GM23338 (cell line): Measurements from ENCODE around the gene TRAF4. TPM values are rescaled to one million over a fixed set of nuclear protein-coding genes. Genes with fewer than 3 reads are reported as not detected.

Experiments
- ATAC-seq: fragments of 200-7000 bp; cut with Tn5 transposase; 3 replicates; pipeline ENCODE4 v1.9.1; 2020
- DNase-seq: peaks from one replicate; pipeline ENCODE4 v3.0.0-alpha.2; 2015; ENCODE audit warnings: low spot score
- H2AFZ ChIP-seq: fragments of 200-600 bp; sonication (generic); 2 replicates; pipeline ENCODE4 v1.8.0; 2016; ENCODE audit warnings: antibody characterized with exemption, mild to moderate bottlenecking, moderate library complexity
- H3F3A ChIP-seq: fragments of 200-600 bp; sonication (generic); replicated peaks from 2 replicates; pipeline ENCODE4 v1.8.0; 2017; ENCODE audit warnings: antibody characterized with exemption, mixed run types, low read depth
- H3K27ac ChIP-seq: fragments of 200-600 bp; sonication (generic); 2 replicates; pipeline ENCODE4 v1.6.1; 2016; ENCODE audit warnings: low read depth
- H3K27me3 ChIP-seq: fragments of 200-600 bp; sonication (generic); 2 replicates; pipeline ENCODE4 v1.8.0; 2016; ENCODE audit warnings: mild to moderate bottlenecking, mixed run types, moderate library complexity; ENCODE audit not compliant: insufficient read depth
- H3K36me3 ChIP-seq: fragments of 200-600 bp; sonication (generic); 2 replicates; pipeline ENCODE4 v1.8.0; 2016; ENCODE audit warnings: mild to moderate bottlenecking; ENCODE audit not compliant: insufficient read depth
- H3K4me1 ChIP-seq: fragments of 200-600 bp; sonication (generic); 2 replicates; pipeline ENCODE4 v1.8.0; 2016; ENCODE audit warnings: mild to moderate bottlenecking, moderate library complexity; ENCODE audit not compliant: insufficient read depth
- H3K4me2 ChIP-seq: fragments of 200-600 bp; sonication (generic); 2 replicates; pipeline ENCODE4 v1.7.1; 2017; ENCODE audit warnings: mixed run types
- H3K4me3 ChIP-seq: fragments of 200-600 bp; sonication (generic); 2 replicates; pipeline ENCODE4 v1.6.1; 2016; ENCODE audit warnings: mixed run types
- H3K79me2 ChIP-seq: fragments of 200-600 bp; sonication (generic); replicated peaks from 2 replicates; pipeline ENCODE4 v1.8.0; 2017; ENCODE audit warnings: mild to moderate bottlenecking; ENCODE audit not compliant: insufficient read depth
- H3K9me2 ChIP-seq: fragments of 200-600 bp; sonication (generic); 2 replicates; pipeline ENCODE4 v1.8.0; 2017; ENCODE audit not compliant: insufficient read depth
- H4K20me1 ChIP-seq: fragments of 200-600 bp; sonication (generic); replicated peaks from 2 replicates; pipeline ENCODE4 v1.8.0; 2017; ENCODE audit warnings: mild to moderate bottlenecking; ENCODE audit not compliant: insufficient read depth
- H3K27ac Mint-ChIP-seq: 2 replicates; pipeline ENCODE4 v1.8.0; 2020; ENCODE audit warnings: inconsistent platforms, mild to moderate bottlenecking, moderate library complexity, mixed read lengths
- H3K27me3 Mint-ChIP-seq: 3 replicates; pipeline ENCODE4 v1.8.0; 2022; ENCODE audit warnings: low read depth, mild to moderate bottlenecking, moderate library complexity, mixed read lengths, inconsistent platforms; ENCODE audit not compliant: insufficient read depth, poor library complexity
- H3K36me3 Mint-ChIP-seq: 3 replicates; pipeline ENCODE4 v1.8.0; 2021; ENCODE audit warnings: low read depth, mild to moderate bottlenecking, inconsistent platforms, moderate library complexity, mixed read lengths
- H3K4me1 Mint-ChIP-seq: 3 replicates; pipeline ENCODE4 v1.8.0; 2020; ENCODE audit warnings: mild to moderate bottlenecking, inconsistent platforms, mixed read lengths
- H3K4me3 Mint-ChIP-seq: 3 replicates; pipeline ENCODE4 v1.8.0; 2021; ENCODE audit warnings: moderate library complexity, mild to moderate bottlenecking, inconsistent platforms, mixed read lengths
- H3K9me3 Mint-ChIP-seq: 3 replicates; pipeline ENCODE4 v1.8.0; 2020; ENCODE audit warnings: moderate library complexity, mild to moderate bottlenecking, inconsistent platforms, mixed read lengths
- CREB1 ChIP-seq: fragments of 250-450 bp; sonication (Bioruptor Pico); IDR thresholded peaks from 2 replicates; pipeline ENCODE4 v1.5.0; 2020; ENCODE audit warnings: low read depth, mild to moderate bottlenecking, moderate library complexity
- EZH2 ChIP-seq: fragments of 200-600 bp; sonication (generic); IDR thresholded peaks from one replicate; pipeline ENCODE4 v1.8.0; 2017; ENCODE audit warnings: antibody characterized with exemption, mild to moderate bottlenecking, low read depth; ENCODE audit not compliant: unreplicated experiment
- EZH2phosphoT487 ChIP-seq: fragments of 200-600 bp; sonication (generic); IDR thresholded peaks from one replicate; pipeline ENCODE4 v1.8.1; 2018; ENCODE audit warnings: antibody characterized with exemption; ENCODE audit not compliant: unreplicated experiment
- NANOG ChIP-seq: IDR thresholded peaks from 2 replicates; pipeline ENCODE4 v1.6.1; 2016; ENCODE audit warnings: antibody characterized with exemption, borderline replicate concordance
- POLR2AphosphoS5 ChIP-seq: IDR thresholded peaks from 2 replicates; pipeline ENCODE4 v1.6.1; 2016; ENCODE audit warnings: antibody characterized with exemption, low read depth
- STAT1 ChIP-seq: IDR thresholded peaks from one replicate; pipeline ENCODE4 v1.6.1; 2016; ENCODE audit warnings: antibody characterized with exemption; ENCODE audit not compliant: unreplicated experiment
- ZNF114 ChIP-seq: fragments of 250-450 bp; sonication (Bioruptor Pico); IDR thresholded peaks from 2 replicates; pipeline ENCODE4 v1.5.0; 2020; ENCODE audit warnings: mild to moderate bottlenecking, moderate library complexity
- ZNF331 ChIP-seq: fragments of 250-450 bp; sonication (Bioruptor Pico); IDR thresholded peaks from 2 replicates; pipeline ENCODE4 v1.5.0; 2020; ENCODE audit warnings: low read depth, mild to moderate bottlenecking, moderate library complexity
- polyA plus RNA-seq: library from polyadenylated mRNA; unstranded; fragments of >200 nt; fragmentation: Nextera tagmentation; extraction: Ambion mirVana; gene quantifications from 2 replicates; pipeline ENCODE4 v1.2.1, GENCODE V29; 2016
- total RNA-seq: library from RNA; depleted of rRNA; stranded (reverse); fragments of >200 nt; shearing (Covaris generic); gene quantifications from 2 replicates; pipeline ENCODE4 v1.2.3, GENCODE V29; 2014
- TF ChIP-seq, protein P1 (sequence below): IDR thresholded peaks from 2 replicates; pipeline ENCODE4 v1.6.1; 2016; ENCODE audit warnings: antibody characterized with exemption
- TF ChIP-seq, protein P2 (sequence below), 2 experiments: fragments of 200-600 bp in 1 of 2; sonication (generic) in 1 of 2; conservative IDR thresholded peaks; 2 replicates each; pipeline versions ENCODE4 v1.5.1 to v1.6.1; 2016 to 2017; ENCODE audit warnings: antibody characterized with exemption in 2 of 2, low read depth in 2 of 2, mild to moderate bottlenecking in 2 of 2, moderate library complexity in 1 of 2
- TF ChIP-seq, protein P3 (sequence below): fragments of 250-450 bp; sonication (Bioruptor Pico); IDR thresholded peaks from 2 replicates; pipeline ENCODE4 v1.5.0; 2020; ENCODE audit warnings: mild to moderate bottlenecking, moderate library complexity

TRAF4 gene
- total and polyA plus RNA-seq, 2 experiments from 2014 or later: 63.5 to 152 TPM

DNA sequence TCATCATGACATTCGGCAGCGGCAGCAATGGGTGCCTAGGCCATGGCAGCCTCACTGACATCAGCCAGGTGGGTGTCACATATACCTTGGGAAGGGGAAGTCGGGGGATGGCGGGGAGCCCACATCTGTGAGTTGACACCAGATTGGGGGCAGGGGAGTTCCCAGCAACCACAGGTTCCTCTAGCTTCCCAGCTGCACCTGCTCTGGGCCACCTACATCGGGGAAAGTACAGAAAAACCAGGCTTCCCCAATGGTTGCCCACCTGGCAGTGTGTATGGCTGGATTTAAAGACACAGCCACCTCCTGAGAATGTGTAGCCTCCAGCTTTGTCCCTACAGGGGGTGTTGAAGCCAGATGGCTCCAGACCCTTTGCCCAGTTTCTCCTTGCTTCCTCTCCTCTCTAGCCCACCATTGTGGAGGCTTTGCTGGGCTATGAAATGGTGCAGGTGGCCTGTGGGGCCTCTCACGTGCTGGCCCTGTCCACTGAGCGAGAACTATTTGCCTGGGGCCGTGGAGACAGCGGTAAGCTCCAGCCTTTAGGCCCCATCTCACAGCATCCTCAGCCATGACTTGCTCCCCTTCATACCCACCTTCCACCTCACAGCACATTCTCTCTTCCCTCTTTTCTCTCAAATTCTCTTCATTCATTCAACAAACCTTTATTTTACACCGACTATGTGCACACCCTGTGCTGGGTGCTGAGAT, 5.0 kb upstream of the TRAF4 start (continued):
- TF ChIP-seq, protein P1, sequence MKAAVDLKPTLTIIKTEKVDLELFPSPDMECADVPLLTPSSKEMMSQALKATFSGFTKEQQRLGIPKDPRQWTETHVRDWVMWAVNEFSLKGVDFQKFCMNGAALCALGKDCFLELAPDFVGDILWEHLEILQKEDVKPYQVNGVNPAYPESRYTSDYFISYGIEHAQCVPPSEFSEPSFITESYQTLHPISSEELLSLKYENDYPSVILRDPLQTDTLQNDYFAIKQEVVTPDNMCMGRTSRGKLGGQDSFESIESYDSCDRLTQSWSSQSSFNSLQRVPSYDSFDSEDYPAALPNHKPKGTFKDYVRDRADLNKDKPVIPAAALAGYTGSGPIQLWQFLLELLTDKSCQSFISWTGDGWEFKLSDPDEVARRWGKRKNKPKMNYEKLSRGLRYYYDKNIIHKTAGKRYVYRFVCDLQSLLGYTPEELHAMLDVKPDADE: no peak
- TF ChIP-seq ZNF114 (no peak), POLR2AphosphoS5 (no peak), EZH2 (no peak), NANOG (no peak), ZNF331 (CRISPR knock-in tag) (no peak), EZH2phosphoT487 (no peak), CREB1 (CRISPR knock-in tag) (no peak)
- TF ChIP-seq, protein P2, sequence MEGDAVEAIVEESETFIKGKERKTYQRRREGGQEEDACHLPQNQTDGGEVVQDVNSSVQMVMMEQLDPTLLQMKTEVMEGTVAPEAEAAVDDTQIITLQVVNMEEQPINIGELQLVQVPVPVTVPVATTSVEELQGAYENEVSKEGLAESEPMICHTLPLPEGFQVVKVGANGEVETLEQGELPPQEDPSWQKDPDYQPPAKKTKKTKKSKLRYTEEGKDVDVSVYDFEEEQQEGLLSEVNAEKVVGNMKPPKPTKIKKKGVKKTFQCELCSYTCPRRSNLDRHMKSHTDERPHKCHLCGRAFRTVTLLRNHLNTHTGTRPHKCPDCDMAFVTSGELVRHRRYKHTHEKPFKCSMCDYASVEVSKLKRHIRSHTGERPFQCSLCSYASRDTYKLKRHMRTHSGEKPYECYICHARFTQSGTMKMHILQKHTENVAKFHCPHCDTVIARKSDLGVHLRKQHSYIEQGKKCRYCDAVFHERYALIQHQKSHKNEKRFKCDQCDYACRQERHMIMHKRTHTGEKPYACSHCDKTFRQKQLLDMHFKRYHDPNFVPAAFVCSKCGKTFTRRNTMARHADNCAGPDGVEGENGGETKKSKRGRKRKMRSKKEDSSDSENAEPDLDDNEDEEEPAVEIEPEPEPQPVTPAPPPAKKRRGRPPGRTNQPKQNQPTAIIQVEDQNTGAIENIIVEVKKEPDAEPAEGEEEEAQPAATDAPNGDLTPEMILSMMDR (conservative IDR thresholded peaks at IDR 0.05; ENCODE audit: low read depth in 2 of 2): no peak

DNA sequence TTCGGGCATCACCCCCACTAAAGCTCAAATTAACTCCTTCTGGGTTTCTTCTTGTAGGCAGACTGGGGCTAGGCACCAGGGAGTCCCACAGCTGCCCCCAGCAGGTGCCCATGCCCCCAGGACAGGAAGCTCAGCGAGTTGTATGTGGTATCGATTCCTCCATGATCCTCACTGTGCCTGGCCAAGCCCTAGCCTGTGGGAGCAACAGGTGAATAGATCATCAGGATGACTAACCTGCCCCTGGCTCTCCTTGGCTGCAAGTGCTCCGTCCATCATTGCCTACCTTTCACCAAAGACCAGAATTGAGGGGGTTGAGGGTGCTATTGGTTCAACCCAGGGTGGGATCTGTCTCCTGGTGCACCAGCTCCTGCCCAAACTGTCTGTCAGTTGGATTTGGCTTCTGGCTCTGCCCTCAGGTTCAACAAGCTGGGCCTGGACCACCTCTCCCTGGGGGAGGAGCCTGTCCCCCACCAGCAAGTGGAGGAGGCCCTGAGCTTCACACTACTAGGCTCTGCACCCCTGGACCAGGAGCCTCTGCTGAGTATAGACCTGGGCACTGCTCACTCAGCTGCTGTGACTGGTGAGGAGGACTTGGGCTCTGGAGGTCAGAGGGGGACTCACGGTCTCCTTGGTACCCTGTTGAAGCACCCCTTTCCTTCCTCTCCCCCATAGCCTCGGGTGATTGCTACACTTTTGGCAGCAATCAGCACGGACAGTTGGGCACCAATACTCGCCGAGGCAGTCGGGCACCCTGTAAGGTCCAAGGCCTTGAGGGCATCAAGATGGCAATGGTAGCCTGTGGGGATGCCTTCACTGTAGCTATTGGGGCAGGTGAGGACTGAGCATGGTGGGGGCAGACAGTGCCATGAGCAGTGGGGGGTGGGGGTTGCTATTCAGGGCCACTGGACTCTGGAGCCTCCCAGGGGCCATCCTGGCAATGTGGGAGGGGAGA, 3.1 kb upstream of the TRAF4 start:
- Mint-ChIP-seq H3K27ac (no peak overlapping the region), H3K9me3 (no peaks in the 10 kb centered on the region), H3K4me3 (no peak overlapping the region), H3K27me3 (peaks cover 23% of the 10 kb centered on the region), H3K4me1 (peaks cover 6% of the 10 kb centered on the region; the same call in 2 of the 3 replicates), H3K36me3 (peaks cover 36% of the 10 kb centered on the region)
- H3K4me2 ChIP-seq: no peak overlapping the region
- H4K20me1 ChIP-seq: no peaks in the 10 kb centered on the region
- H3K27ac ChIP-seq: no peak overlapping the region
- no peaks in the 10 kb centered on the region; the same call in 1 of the 2 replicates for H3K36me3 ChIP-seq
- H3F3A ChIP-seq: 0 out of 2 replicates have a peak, but pooled peaks cover 7% of the 10 kb centered on the region
- DNase-seq (no peak), ATAC-seq (no peak)
- H3K27me3 ChIP-seq: no peaks in the 10 kb centered on the region
- no peak overlapping the region for H3K4me3 ChIP-seq
- H2AFZ ChIP-seq: no peak overlapping the region
- no peaks in the 10 kb centered on the region for H3K9me2 ChIP-seq
- peaks cover 14% of the 10 kb centered on the region for H3K4me1 ChIP-seq
- H3K79me2 ChIP-seq: peaks cover 15% of the 10 kb centered on the region
- no peak for TF ChIP-seq POLR2AphosphoS5
- no peak for TF ChIP-seq EZH2
- no peak for TF ChIP-seq NANOG
- TF ChIP-seq ZNF114: no peak
- no peak for TF ChIP-seq CREB1 (CRISPR knock-in tag)
- TF ChIP-seq, protein P1: no peak
- TF ChIP-seq STAT1: no peak
- TF ChIP-seq, protein P3, sequence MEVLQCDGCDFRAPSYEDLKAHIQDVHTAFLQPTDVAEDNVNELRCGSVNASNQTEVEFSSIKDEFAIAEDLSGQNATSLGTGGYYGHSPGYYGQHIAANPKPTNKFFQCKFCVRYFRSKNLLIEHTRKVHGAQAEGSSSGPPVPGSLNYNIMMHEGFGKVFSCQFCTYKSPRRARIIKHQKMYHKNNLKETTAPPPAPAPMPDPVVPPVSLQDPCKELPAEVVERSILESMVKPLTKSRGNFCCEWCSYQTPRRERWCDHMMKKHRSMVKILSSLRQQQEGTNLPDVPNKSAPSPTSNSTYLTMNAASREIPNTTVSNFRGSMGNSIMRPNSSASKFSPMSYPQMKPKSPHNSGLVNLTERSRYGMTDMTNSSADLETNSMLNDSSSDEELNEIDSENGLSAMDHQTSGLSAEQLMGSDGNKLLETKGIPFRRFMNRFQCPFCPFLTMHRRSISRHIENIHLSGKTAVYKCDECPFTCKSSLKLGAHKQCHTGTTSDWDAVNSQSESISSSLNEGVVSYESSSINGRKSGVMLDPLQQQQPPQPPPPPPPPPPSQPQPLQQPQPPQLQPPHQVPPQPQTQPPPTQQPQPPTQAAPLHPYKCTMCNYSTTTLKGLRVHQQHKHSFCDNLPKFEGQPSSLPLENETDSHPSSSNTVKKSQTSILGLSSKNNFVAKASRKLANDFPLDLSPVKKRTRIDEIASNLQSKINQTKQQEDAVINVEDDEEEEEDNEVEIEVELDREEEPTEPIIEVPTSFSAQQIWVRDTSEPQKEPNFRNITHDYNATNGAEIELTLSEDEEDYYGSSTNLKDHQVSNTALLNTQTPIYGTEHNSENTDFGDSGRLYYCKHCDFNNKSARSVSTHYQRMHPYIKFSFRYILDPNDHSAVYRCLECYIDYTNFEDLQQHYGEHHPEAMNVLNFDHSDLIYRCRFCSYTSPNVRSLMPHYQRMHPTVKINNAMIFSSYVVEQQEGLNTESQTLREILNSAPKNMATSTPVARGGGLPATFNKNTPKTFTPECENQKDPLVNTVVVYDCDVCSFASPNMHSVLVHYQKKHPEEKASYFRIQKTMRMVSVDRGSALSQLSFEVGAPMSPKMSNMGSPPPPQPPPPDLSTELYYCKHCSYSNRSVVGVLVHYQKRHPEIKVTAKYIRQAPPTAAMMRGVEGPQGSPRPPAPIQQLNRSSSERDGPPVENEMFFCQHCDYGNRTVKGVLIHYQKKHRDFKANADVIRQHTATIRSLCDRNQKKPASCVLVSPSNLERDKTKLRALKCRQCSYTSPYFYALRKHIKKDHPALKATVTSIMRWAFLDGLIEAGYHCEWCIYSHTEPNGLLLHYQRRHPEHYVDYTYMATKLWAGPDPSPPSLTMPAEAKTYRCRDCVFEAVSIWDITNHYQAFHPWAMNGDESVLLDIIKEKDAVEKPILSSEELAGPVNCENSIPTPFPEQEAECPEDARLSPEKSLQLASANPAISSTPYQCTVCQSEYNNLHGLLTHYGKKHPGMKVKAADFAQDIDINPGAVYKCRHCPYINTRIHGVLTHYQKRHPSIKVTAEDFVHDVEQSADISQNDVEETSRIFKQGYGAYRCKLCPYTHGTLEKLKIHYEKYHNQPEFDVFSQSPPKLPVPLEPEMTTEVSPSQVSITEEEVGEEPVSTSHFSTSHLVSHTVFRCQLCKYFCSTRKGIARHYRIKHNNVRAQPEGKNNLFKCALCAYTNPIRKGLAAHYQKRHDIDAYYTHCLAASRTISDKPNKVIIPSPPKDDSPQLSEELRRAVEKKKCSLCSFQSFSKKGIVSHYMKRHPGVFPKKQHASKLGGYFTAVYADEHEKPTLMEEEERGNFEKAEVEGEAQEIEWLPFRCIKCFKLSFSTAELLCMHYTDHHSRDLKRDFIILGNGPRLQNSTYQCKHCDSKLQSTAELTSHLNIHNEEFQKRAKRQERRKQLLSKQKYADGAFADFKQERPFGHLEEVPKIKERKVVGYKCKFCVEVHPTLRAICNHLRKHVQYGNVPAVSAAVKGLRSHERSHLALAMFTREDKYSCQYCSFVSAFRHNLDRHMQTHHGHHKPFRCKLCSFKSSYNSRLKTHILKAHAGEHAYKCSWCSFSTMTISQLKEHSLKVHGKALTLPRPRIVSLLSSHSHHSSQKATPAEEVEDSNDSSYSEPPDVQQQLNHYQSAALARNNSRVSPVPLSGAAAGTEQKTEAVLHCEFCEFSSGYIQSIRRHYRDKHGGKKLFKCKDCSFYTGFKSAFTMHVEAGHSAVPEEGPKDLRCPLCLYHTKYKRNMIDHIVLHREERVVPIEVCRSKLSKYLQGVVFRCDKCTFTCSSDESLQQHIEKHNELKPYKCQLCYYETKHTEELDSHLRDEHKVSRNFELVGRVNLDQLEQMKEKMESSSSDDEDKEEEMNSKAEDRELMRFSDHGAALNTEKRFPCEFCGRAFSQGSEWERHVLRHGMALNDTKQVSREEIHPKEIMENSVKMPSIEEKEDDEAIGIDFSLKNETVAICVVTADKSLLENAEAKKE: no peak
- no peak for TF ChIP-seq EZH2phosphoT487
- TF ChIP-seq ZNF331 (CRISPR knock-in tag): no peak
